Measurements from ENCODE around the gene POGZ. TPM values are rescaled to one million over a fixed set of nuclear protein-coding genes. Genes with fewer than 3 reads are reported as not detected.

Gene POGZ, protein sequence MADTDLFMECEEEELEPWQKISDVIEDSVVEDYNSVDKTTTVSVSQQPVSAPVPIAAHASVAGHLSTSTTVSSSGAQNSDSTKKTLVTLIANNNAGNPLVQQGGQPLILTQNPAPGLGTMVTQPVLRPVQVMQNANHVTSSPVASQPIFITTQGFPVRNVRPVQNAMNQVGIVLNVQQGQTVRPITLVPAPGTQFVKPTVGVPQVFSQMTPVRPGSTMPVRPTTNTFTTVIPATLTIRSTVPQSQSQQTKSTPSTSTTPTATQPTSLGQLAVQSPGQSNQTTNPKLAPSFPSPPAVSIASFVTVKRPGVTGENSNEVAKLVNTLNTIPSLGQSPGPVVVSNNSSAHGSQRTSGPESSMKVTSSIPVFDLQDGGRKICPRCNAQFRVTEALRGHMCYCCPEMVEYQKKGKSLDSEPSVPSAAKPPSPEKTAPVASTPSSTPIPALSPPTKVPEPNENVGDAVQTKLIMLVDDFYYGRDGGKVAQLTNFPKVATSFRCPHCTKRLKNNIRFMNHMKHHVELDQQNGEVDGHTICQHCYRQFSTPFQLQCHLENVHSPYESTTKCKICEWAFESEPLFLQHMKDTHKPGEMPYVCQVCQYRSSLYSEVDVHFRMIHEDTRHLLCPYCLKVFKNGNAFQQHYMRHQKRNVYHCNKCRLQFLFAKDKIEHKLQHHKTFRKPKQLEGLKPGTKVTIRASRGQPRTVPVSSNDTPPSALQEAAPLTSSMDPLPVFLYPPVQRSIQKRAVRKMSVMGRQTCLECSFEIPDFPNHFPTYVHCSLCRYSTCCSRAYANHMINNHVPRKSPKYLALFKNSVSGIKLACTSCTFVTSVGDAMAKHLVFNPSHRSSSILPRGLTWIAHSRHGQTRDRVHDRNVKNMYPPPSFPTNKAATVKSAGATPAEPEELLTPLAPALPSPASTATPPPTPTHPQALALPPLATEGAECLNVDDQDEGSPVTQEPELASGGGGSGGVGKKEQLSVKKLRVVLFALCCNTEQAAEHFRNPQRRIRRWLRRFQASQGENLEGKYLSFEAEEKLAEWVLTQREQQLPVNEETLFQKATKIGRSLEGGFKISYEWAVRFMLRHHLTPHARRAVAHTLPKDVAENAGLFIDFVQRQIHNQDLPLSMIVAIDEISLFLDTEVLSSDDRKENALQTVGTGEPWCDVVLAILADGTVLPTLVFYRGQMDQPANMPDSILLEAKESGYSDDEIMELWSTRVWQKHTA (N-terminal part only)
- total RNA-seq, result 108 TPM

GRCh38 chr1:151459331-151460046 lies at the start of gene POGZ:
Gene POGZ, minus strand, starts transcription at chr1:151459494. Its CDS starts 17,290 bp downstream, at chr1:151442204.

GRCh38 chr1:151399324-151400171 lies 59.7 kb downstream of the POGZ start, which contains the start of gene PSMB4:
Gene PSMB4, plus strand, starts transcription at chr1:151399573. Its CDS starts 15 bp downstream, at chr1:151399588.

DNA sequence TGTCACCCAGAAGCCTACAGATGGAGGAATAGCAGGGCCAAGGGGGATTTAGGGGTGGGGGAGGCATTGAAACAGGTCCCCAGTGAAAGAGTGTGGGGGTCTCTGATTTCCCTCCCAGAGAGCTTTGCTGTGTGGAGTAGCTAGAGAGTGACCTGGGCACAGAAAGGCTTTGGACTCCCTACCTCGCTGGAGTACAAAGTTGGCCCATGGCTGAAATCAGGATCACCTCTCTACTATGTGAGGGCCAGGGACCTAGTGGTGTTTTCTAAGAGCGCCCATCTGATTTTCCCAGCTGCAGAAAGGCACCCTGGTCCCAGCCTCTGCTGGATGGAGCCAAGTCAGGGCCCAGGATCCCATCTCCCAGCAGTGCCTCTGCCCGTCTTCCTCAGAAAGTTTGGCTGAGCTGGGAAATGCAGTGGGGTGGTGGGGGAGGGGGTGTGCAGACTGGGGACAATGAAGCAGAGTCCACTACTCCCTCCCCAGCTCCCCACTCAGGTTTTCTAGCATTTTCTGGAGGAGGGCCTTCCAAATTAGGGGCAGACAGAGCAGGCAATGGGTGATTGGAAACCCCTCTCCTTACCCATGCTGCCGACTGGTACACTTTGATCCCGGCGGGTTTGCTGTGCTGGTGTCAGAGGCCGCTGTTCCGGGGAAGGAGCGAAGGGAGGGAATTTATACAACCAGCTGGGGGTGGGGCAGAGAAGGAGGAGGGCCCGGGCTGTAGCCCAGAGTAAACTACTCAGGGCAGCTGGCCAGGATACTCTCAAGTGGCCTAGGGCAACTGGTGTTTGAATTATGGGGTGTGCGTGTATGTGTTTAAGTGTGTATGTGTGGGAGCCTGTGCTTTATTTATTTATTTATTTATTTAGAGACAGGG lies 87.0 kb downstream of the POGZ start, which contains the start of gene SELENBP1:
Gene SELENBP1, minus strand, starts transcription at position 648 of the 877 bp plus-strand sequence. Its CDS starts 64 bp downstream, at position 584.

Small RNA genes lying within 50 kb of the gene (small RNA-seq; reads per million reads assigned to genes)
- gene RNY4P25 (ENCODE audit: low replicate concordance), result 0.12 reads per million

Other genes starting within 250 kb of the POGZ start
- gene PSMD4, start 204.8 kb downstream of the POGZ start, total RNA-seq, result 97.2 TPM
- gene ZNF687, start 177.2 kb downstream of the POGZ start, total RNA-seq, result 28.6 TPM
- gene PI4KB, start 132.1 kb downstream of the POGZ start, total RNA-seq, result 54.5 TPM
- 31.6 TPM for gene RFX5, start 112.2 kb downstream of the POGZ start, total RNA-seq
- 60.4 TPM for gene SELENBP1, start 86.8 kb downstream of the POGZ start, total RNA-seq
- 176 TPM for gene PSMB4, start 59.9 kb downstream of the POGZ start, total RNA-seq
- 20.6 TPM for gene CGN, start 51.9 kb upstream of the POGZ start, total RNA-seq
- 12.8 TPM for gene TUFT1, start 80.8 kb upstream of the POGZ start, total RNA-seq
- 44.3 TPM for gene SNX27, start 152.6 kb upstream of the POGZ start, total RNA-seq